ENCODE data around the gene SSNA1.

Gene SSNA1

DNA sequence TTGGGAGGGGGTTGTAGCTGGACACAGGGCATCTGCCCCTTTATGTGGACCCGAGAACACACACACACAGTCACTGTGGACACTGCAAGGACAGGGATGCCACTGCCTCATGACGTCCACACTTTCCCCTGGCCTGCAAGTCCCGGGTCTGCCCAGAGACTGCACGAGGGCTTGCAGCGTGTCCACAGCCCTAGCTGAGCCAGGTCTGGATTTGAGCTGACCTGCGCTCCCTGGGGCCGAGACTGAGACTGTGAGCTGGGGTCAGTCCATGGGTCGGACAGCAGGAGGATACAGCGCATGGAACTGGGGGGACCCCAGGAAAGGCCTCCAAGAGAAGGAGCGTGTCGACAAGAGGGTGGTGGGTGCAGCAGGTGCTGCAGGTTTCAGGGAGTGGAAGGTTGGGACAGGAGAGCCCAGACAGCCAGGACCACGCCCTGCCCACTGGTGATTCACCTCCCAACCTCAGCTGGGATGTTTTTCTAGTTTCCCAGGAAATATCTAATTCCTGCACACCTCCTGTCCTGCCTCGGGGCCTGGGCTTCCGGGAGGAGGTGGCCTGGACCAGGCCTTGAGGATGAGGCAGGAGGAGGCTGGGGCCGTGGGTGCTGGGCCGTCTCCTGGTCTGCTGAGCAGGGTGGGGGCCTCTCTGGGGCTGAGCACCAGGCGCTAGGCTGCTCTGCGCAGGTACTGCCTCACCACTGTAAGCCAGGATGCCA lies 38.0 kb downstream of the SSNA1 start:
- DNase-seq (ENCODE audit: low read depth, low spot score), result no peak
- TF ChIP-seq EZH2 (IDR thresholded peaks at IDR 0.05) (no peak), FOXP2 (optimal IDR thresholded peaks at IDR 0.05; ENCODE audit: control extremely low read depth, extremely low read length, insufficient read depth) (no peak), POLR2AphosphoS5 (IDR thresholded peaks at IDR 0.05; ENCODE audit: borderline replicate concordance, low read depth, low read length) (no peak)
- Histone ChIP-seq H3K36me3 (ENCODE audit: insufficient read depth, low read length) (no peaks in the 10 kb centered on the region), H3K9ac (ENCODE audit: insufficient read length) (no peak overlapping the region), H3K27ac (no peak overlapping the region), H3K9me3 (ENCODE audit: low read depth, low read length) (no peaks in the 10 kb centered on the region), H3K4me3 (no peak overlapping the region)

DNA sequence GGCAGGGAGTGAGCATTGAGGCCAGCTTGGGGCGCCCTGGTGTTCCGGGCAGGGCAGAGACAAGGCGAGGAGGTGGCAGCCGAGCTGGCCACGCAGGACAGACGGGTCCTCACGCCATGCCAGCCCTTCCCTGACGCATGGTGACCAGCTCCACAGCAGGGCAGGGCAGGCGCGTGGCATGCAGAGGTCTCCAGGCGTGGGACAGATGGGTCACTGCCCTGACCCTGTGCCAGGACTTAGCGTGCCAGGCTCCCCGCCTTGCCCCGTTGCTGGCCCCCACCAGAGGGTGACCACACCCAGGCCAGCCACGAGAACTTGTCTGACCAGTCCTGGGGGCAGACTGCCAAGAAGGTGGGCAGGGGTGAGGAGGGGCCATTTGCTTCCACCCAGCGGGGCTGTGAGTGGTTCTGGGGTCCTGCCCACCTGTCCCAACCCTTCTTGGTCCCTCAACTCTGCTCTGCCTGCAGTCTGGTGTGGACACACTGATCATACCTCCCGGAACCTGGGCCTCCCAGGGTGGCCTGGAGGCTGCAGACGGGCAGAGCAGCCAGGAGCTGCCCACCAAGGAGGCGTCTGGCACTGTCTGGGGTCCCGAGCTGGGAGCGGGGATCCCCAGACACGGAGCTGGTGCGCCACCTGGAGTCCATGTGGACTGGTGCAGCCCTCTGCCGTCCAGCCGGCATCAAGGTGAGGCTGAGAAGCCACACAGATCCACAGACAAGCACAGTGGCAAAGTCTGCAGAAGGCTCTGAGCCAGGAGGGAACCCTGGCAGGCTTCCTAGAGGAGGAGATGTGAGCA lies 38.8 kb downstream of the SSNA1 start, which contains the start of gene RNF224:
Gene RNF224, plus strand, starts transcription at position 449 of the 799 bp plus-strand sequence. CDS start 834 bp downstream, outside the sequence.
- TF ChIP-seq POLR2AphosphoS5 (IDR thresholded peaks at IDR 0.05; ENCODE audit: borderline replicate concordance, low read depth, low read length) (no peak), EZH2 (IDR thresholded peaks at IDR 0.05) (no peak), FOXP2 (optimal IDR thresholded peaks at IDR 0.05; ENCODE audit: control extremely low read depth, extremely low read length, insufficient read depth) (no peak)
- H3K4me3 ChIP-seq, result no peak within 1 kb of the TSS
- H3K27ac ChIP-seq, result no peak within 1 kb of the TSS
- DNase-seq (ENCODE audit: low read depth, low spot score), result no peak
- no peak within 1 kb of the TSS for H3K9ac ChIP-seq (ENCODE audit: insufficient read length)
- no peaks in the 10 kb centered on the region for H3K9me3 ChIP-seq (ENCODE audit: low read depth, low read length)
- no peaks in the 10 kb centered on the region for H3K36me3 ChIP-seq (ENCODE audit: insufficient read depth, low read length)

DNA sequence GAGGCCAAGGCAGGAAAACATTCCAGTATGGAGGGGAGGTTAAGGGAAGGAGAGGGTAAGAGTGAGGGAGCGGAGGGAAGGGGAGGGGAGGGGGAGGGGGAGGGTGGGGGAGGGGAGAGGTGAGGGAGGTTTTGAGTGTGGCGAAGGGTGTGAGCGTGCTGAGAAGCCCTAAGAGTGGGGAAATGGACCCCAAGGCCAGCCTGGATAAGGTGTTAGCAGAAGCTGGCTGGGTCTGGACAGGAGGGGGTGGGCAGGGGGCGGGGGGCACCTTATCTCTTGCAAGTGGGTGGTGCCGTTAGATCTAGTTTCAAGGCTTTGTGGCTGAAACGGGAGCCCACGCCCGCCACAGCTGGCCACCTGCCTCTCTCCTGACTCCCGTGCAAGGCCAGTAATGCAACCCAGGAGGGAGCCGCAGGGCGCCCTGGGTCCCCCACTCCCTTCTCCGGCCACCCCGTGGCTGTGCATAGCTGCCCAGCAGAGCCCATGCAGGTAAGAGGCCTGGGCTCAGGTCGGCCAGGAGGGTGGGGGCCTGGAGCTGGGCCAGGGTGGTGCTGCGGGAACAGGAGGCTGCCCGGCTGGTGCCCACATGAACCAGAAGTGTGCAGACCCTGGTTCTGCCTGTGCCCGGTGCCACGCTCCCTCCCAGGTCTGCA lies 39.5 kb downstream of the SSNA1 start:
- no peak for TF ChIP-seq POLR2AphosphoS5 (IDR thresholded peaks at IDR 0.05; ENCODE audit: borderline replicate concordance, low read depth, low read length)
- TF ChIP-seq EZH2 (IDR thresholded peaks at IDR 0.05), result no peak
- TF ChIP-seq FOXP2 (optimal IDR thresholded peaks at IDR 0.05; ENCODE audit: control extremely low read depth, extremely low read length, insufficient read depth), result no peak
- Histone ChIP-seq H3K9me3 (ENCODE audit: low read depth, low read length) (no peaks in the 10 kb centered on the region), H3K36me3 (ENCODE audit: insufficient read depth, low read length) (no peaks in the 10 kb centered on the region), H3K9ac (ENCODE audit: insufficient read length) (no peak overlapping the region), H3K4me3 (no peak overlapping the region), H3K27ac (no peak overlapping the region)
- DNase-seq (ENCODE audit: low read depth, low spot score), result no peak

DNA sequence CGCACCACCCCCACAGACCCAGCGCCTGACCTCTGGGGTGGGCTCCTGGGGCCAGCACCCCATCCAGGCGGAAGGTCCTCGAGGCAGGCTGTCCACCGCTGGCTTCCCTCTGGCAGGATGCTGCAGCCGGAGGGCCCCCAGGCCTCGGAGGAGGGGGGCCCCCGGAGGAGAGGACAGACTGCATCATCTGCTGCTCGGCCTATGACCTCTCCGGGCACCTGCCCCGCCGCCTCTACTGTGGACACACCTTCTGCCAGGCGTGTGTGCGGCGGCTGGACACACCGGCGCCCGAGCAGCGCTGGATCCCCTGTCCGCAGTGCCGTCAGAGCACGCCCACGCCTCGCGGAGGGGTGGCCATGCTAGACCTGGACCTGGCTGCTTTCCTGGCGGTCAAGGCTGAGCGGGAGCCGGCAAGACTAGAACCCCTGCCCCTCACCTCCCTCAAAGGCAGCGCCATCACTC lies 40.1 kb downstream of the SSNA1 start:
- Histone ChIP-seq H3K36me3 (ENCODE audit: insufficient read depth, low read length) (no peaks in the 10 kb centered on the region), H3K4me3 (no peak overlapping the region), H3K9ac (ENCODE audit: insufficient read length) (no peak overlapping the region), H3K9me3 (ENCODE audit: low read depth, low read length) (no peaks in the 10 kb centered on the region), H3K27ac (no peak overlapping the region)
- no peak for DNase-seq (ENCODE audit: low read depth, low spot score)
- TF ChIP-seq POLR2AphosphoS5 (IDR thresholded peaks at IDR 0.05; ENCODE audit: borderline replicate concordance, low read depth, low read length), result no peak
- TF ChIP-seq EZH2 (IDR thresholded peaks at IDR 0.05), result no peak
- TF ChIP-seq FOXP2 (optimal IDR thresholded peaks at IDR 0.05; ENCODE audit: control extremely low read depth, extremely low read length, insufficient read depth), result no peak

DNA sequence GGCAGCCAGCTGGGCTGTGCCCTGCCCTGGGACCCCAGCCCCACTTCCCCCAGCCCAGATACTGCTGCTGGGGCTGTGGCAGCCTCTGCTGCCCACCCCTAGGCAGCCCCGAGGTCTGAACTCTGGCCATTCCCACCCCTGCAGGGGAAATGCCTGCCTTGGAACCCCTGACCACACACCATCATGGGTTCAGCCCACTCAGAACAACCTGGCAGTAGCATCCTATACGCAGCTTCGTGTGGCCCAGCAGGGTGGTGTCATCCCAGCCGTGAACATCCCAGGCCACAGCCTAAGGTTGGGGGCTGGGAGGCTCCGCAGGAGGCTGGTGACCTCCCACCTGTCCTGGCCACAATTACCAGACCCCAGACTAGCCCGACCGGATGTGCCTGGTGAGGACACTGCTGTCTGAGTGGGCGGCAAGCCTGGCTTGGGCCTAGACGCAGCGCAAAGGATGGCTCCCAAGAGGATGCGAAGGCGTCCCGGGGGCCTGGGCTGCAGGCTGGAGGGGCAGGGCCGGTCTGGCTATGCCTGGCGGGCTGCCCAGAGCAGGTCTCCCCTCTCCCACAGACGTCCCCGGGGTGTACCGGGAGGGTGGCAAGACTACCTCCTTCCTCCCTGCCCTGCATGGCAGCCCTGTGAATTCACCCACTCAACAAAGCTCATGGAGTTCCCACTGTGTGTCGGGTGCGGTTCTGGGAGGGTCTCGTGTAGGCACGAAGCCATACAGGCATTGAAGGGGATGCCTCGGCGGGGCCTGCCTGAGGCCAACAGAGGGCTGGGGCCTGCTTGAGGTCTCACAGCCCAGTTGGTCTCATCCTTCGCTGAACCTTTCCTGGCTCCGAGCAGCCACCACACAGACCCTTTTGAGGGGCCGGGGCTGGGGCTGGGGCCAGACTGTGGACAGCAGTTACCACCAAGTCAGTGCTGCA lies 40.8 kb downstream of the SSNA1 start:
- H3K27ac ChIP-seq, result no peak overlapping the region
- no peaks in the 10 kb centered on the region for H3K9me3 ChIP-seq (ENCODE audit: low read depth, low read length)
- TF ChIP-seq EZH2 (IDR thresholded peaks at IDR 0.05), result no peak
- TF ChIP-seq FOXP2 (optimal IDR thresholded peaks at IDR 0.05; ENCODE audit: control extremely low read depth, extremely low read length, insufficient read depth), result no peak
- TF ChIP-seq POLR2AphosphoS5 (IDR thresholded peaks at IDR 0.05; ENCODE audit: borderline replicate concordance, low read depth, low read length), result no peak
- H3K4me3 ChIP-seq, result no peak overlapping the region
- H3K36me3 ChIP-seq (ENCODE audit: insufficient read depth, low read length), result no peaks in the 10 kb centered on the region
- H3K9ac ChIP-seq (ENCODE audit: insufficient read length), result no peak overlapping the region
- no peak for DNase-seq (ENCODE audit: low read depth, low spot score)

DNA sequence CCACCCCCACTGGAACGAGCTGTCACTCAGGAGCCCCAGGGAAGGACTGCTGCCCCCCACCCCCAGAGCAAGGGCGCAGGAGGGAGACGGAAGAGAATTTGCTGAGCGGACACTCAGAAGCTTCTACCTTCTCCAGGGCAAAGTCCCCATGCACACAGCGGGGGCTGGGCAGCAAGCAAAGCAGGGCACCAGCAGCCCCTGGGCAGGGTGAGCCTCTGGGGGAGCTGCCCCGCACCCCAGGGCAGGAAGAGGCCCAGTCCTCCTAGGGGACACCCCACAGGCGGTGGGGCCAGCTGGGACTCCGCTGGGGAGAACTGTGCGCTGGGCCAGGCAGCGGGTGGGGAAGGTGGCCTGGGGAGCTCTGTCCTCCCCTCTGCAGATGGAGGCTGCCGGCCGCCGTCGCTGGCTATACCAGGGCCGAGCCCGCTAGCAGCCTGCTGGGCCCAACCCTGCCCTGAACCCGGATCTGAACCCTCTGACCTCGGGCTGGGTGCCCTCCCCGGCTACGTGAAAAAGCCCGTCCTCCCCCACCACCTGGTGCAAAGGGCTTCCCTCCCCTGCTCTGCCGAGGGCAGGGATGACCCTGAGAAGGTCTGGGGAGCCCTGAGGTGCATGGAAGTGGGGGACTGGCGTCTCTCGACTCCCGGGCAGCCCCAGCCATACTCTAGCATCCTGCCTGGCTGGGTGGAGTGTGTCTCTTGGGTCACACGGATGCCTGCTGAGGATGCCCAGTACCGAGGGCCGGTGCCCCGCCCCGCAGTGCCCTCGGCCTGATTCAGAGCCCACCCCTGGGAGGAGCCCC lies 41.6 kb downstream of the SSNA1 start:
- TF ChIP-seq FOXP2 (optimal IDR thresholded peaks at IDR 0.05; ENCODE audit: control extremely low read depth, extremely low read length, insufficient read depth), result no peak
- no peak for TF ChIP-seq EZH2 (IDR thresholded peaks at IDR 0.05)
- no peak for TF ChIP-seq POLR2AphosphoS5 (IDR thresholded peaks at IDR 0.05; ENCODE audit: borderline replicate concordance, low read depth, low read length)
- H3K27ac ChIP-seq, result no peak overlapping the region
- H3K4me3 ChIP-seq, result no peak overlapping the region
- H3K9ac ChIP-seq (ENCODE audit: insufficient read length), result no peak overlapping the region
- no peak for DNase-seq (ENCODE audit: low read depth, low spot score)
- no peaks in the 10 kb centered on the region for H3K36me3 ChIP-seq (ENCODE audit: insufficient read depth, low read length)
- H3K9me3 ChIP-seq (ENCODE audit: low read depth, low read length), result no peaks in the 10 kb centered on the region
